Bronchus fibroblast of lung (primary cell): ENCODE measurements around the gene CDY1. TPM values are rescaled to one million over a fixed set of nuclear protein-coding genes. Genes with fewer than 3 reads are reported as not detected.

ENCODE experiments used
- total RNA-seq: library from RNA; depleted of rRNA; stranded (reverse); fragments of >200 nt; gene quantifications from 2 replicates; pipeline ENCODE4 v1.2.3, GENCODE V29; 2015

CDY1 gene
- total RNA-seq, result not detected in 2 replicates

GRCh38 chrY:25621817-25622216 lies at the start of gene CDY1:
TSS of gene CDY1 (plus strand) at chrY:25622117. CDS start at chrY:25622443, 326 bp downstream.

